ENCODE measurements around the gene FLRT2. TPM values are rescaled to one million over a fixed set of nuclear protein-coding genes. Genes with fewer than 3 reads are reported as not detected.

FLRT2 gene
- total RNA-seq, 1 experiment from 2014 or later, result 0.17 TPM

- H3K79me2 ChIP-seq (ENCODE audit: insufficient read depth, low read length), result no peaks in the 10 kb centered on the region
- H3K36me3 ChIP-seq (ENCODE audit: control insufficient read depth in 1 of 2, insufficient read depth in 2 of 2, low read length in 2 of 2), result no peaks in the 10 kb centered on the region
- no peaks in the 10 kb centered on the region for H3K27me3 ChIP-seq (ENCODE audit: insufficient read depth, low read length)
- TF ChIP-seq EZH2phosphoT487 (IDR thresholded peaks at IDR 0.05; ENCODE audit: borderline replicate concordance), result no peak
- no peak for TF ChIP-seq RAD21 (IDR thresholded peaks at IDR 0.05; ENCODE audit: low read depth)
- no peak for TF ChIP-seq POLR2A (IDR thresholded peaks at IDR 0.05; ENCODE audit: borderline replicate concordance, extremely low read depth, insufficient read depth, insufficient read length)
- no peak for TF ChIP-seq POLR2AphosphoS5 (IDR thresholded peaks at IDR 0.05; ENCODE audit: low read depth, low read length)
- no peak for TF ChIP-seq FOSL1 (IDR thresholded peaks at IDR 0.05; ENCODE audit: low read depth)
- TF ChIP-seq ZFX (IDR thresholded peaks at IDR 0.05), result no peak
- TF ChIP-seq TCF7L2 (IDR thresholded peaks at IDR 0.05; ENCODE audit: borderline replicate concordance, extremely low read depth, insufficient read depth, insufficient read length), result no peak
- no peak for TF ChIP-seq EZH2 (IDR thresholded peaks at IDR 0.05)
- intact Hi-C loops (cut with micrococcal nuclease), result no loop called here
- no peaks in the 10 kb centered on the region for H3K9me2 ChIP-seq (ENCODE audit: insufficient read depth)
- H3K9me3 ChIP-seq (ENCODE audit: control insufficient read depth in 1 of 2, insufficient read depth in 1 of 2, low read depth in 1 of 2, low read length in 2 of 2), result peaks cover 10 to 15% of the 10 kb centered on the region in 2 experiments; a peak in 2 of 4 replicates
- no peak for ATAC-seq
- H3K4me1 ChIP-seq (ENCODE audit: control insufficient read depth in 1 of 2, insufficient read depth in 2 of 2, low read length in 2 of 2), result no peaks in the 10 kb centered on the region
- no TSS peak for BruUV-seq (replicated peaks)
- RAD21 ChIA-PET (ENCODE audit: low non-redundant PET in 1 of 2, low total read pairs in 2 of 2, uncharacterized antibody in 2 of 2, unreplicated experiment in 2 of 2), result no interaction called here
- no peak overlapping the region for H3K4me2 ChIP-seq (ENCODE audit: low read length)
- no peak overlapping the region for H3K27ac ChIP-seq (ENCODE audit: low read depth, low read length)
- no peak for DNase-seq (ENCODE audit: low read depth, low spot score)
- H4K20me1 ChIP-seq (ENCODE audit: insufficient read depth), result no peaks in the 10 kb centered on the region
- CTCF ChIA-PET, result no interaction called here
- H3K4me3 ChIP-seq (replicated peaks in 1 of 2; ENCODE audit: low read depth in 1 of 2, low read length in 2 of 2), result no peak overlapping the region
- no peak overlapping the region for H3K9ac ChIP-seq (ENCODE audit: low read length)
- POLR2A ChIA-PET, result no interaction called here
- no peak overlapping the region for H2AFZ ChIP-seq (ENCODE audit: low read depth, low read length, poor library complexity, severe bottlenecking)
These were observed 57.3 kb downstream of the FLRT2 start for GRCh38 chr14:85587151-85587711.

DNA sequence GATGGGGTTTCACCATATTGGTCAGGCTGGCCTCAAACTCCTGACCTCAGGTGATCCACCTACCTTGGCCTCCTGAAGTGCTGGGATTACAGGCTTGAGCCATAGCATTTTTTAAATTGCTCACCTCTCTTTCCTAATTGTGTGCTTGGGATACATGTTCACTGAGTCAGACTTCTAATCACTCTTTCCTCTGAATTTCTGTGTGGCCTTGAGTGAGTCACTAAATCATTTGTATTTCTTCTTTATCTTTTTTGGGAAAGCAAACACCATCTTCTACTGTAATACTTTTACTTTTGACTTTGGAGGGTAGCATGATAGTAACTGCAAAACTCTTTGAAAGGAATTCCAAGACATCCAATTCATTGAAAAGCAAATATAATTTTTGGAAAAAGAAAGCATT lies 60.8 kb downstream of the FLRT2 start:
- Histone ChIP-seq H3K27ac (ENCODE audit: low read depth, low read length) (no peak overlapping the region), H3K9me3 (ENCODE audit: control insufficient read depth in 1 of 2, insufficient read depth in 1 of 2, low read depth in 1 of 2, low read length in 2 of 2) (peaks cover 10 to 15% of the 10 kb centered on the region in 2 experiments; a peak in 2 of 4 replicates), H3K4me3 (replicated peaks in 1 of 2; ENCODE audit: low read depth in 1 of 2, low read length in 2 of 2) (no peak overlapping the region), H3K36me3 (ENCODE audit: control insufficient read depth in 1 of 2, insufficient read depth in 2 of 2, low read length in 2 of 2) (no peaks in the 10 kb centered on the region), H3K4me1 (ENCODE audit: control insufficient read depth in 1 of 2, insufficient read depth in 2 of 2, low read length in 2 of 2) (no peaks in the 10 kb centered on the region), H3K9me2 (ENCODE audit: insufficient read depth) (no peaks in the 10 kb centered on the region), H3K79me2 (ENCODE audit: insufficient read depth, low read length) (no peaks in the 10 kb centered on the region), H3K4me2 (ENCODE audit: low read length) (no peak overlapping the region), H4K20me1 (ENCODE audit: insufficient read depth) (no peaks in the 10 kb centered on the region), H3K27me3 (ENCODE audit: insufficient read depth, low read length) (no peaks in the 10 kb centered on the region), H3K9ac (ENCODE audit: low read length) (no peak overlapping the region), H2AFZ (ENCODE audit: low read depth, low read length, poor library complexity, severe bottlenecking) (no peak overlapping the region)
- no peak for DNase-seq (ENCODE audit: low read depth, low spot score)
- RAD21 ChIA-PET (ENCODE audit: low non-redundant PET in 1 of 2, low total read pairs in 2 of 2, uncharacterized antibody in 2 of 2, unreplicated experiment in 2 of 2), result no interaction called here
- no TSS peak for BruUV-seq (replicated peaks)
- CTCF ChIA-PET, result no interaction called here
- ATAC-seq, result no peak
- intact Hi-C loops (cut with micrococcal nuclease), result no loop called here
- POLR2A ChIA-PET, result no interaction called here
- TF ChIP-seq MAX (IDR thresholded peaks at IDR 0.05) (no peak), RAD21 (IDR thresholded peaks at IDR 0.05; ENCODE audit: low read depth) (no peak), FOSL1 (IDR thresholded peaks at IDR 0.05; ENCODE audit: low read depth) (no peak), POLR2AphosphoS5 (IDR thresholded peaks at IDR 0.05; ENCODE audit: low read depth, low read length) (no peak), SRF (IDR thresholded peaks at IDR 0.05; ENCODE audit: low read depth) (no peak), JUND (IDR thresholded peaks at IDR 0.05) (no peak), SIN3A (IDR thresholded peaks at IDR 0.05; ENCODE audit: low read depth) (no peak), EZH2phosphoT487 (IDR thresholded peaks at IDR 0.05; ENCODE audit: borderline replicate concordance) (no peak), ZNF274 (IDR thresholded peaks at IDR 0.05; ENCODE audit: low read depth, low read length) (no peak), CEBPB (IDR thresholded peaks at IDR 0.05; ENCODE audit: low read depth) (no peak), SP1 (IDR thresholded peaks at IDR 0.05; ENCODE audit: low read depth) (no peak)
- TF ChIP-seq, protein P1, sequence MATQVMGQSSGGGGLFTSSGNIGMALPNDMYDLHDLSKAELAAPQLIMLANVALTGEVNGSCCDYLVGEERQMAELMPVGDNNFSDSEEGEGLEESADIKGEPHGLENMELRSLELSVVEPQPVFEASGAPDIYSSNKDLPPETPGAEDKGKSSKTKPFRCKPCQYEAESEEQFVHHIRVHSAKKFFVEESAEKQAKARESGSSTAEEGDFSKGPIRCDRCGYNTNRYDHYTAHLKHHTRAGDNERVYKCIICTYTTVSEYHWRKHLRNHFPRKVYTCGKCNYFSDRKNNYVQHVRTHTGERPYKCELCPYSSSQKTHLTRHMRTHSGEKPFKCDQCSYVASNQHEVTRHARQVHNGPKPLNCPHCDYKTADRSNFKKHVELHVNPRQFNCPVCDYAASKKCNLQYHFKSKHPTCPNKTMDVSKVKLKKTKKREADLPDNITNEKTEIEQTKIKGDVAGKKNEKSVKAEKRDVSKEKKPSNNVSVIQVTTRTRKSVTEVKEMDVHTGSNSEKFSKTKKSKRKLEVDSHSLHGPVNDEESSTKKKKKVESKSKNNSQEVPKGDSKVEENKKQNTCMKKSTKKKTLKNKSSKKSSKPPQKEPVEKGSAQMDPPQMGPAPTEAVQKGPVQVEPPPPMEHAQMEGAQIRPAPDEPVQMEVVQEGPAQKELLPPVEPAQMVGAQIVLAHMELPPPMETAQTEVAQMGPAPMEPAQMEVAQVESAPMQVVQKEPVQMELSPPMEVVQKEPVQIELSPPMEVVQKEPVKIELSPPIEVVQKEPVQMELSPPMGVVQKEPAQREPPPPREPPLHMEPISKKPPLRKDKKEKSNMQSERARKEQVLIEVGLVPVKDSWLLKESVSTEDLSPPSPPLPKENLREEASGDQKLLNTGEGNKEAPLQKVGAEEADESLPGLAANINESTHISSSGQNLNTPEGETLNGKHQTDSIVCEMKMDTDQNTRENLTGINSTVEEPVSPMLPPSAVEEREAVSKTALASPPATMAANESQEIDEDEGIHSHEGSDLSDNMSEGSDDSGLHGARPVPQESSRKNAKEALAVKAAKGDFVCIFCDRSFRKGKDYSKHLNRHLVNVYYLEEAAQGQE (IDR thresholded peaks at IDR 0.05; ENCODE audit: low read depth), result no peak
- TF ChIP-seq, protein P2, sequence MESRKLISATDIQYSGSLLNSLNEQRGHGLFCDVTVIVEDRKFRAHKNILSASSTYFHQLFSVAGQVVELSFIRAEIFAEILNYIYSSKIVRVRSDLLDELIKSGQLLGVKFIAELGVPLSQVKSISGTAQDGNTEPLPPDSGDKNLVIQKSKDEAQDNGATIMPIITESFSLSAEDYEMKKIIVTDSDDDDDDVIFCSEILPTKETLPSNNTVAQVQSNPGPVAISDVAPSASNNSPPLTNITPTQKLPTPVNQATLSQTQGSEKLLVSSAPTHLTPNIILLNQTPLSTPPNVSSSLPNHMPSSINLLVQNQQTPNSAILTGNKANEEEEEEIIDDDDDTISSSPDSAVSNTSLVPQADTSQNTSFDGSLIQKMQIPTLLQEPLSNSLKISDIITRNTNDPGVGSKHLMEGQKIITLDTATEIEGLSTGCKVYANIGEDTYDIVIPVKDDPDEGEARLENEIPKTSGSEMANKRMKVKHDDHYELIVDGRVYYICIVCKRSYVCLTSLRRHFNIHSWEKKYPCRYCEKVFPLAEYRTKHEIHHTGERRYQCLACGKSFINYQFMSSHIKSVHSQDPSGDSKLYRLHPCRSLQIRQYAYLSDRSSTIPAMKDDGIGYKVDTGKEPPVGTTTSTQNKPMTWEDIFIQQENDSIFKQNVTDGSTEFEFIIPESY (IDR thresholded peaks at IDR 0.05; ENCODE audit: extremely low read depth, insufficient replicate concordance, low read length), result no peak

Measured in HCT116 (cell line).